Neuronal stem cell (in vitro differentiated cells): ENCODE data around the gene LASP1.

Experiments
- DNase-seq: peaks from one replicate; pipeline ENCODE4 v3.0.0-alpha.2; 2013; ENCODE audit warnings: low spot score
- H2AFZ ChIP-seq: one replicate; pipeline ENCODE4 v1.6.1; 2013; ENCODE audit warnings: mild to moderate bottlenecking, low read length, inconsistent platforms
- H2AK5ac ChIP-seq: 2 replicates; pipeline ENCODE4 v1.6.1; 2013; ENCODE audit warnings: low read depth, mild to moderate bottlenecking, inconsistent platforms, low read length, moderate library complexity, mixed read lengths
- H2BK120ac ChIP-seq: 2 replicates; pipeline ENCODE4 v1.6.1; 2013; ENCODE audit warnings: low read depth, mild to moderate bottlenecking, inconsistent platforms, low read length, moderate library complexity, mixed read lengths
- H2BK12ac ChIP-seq: one replicate; pipeline ENCODE4 v1.6.1; 2013; ENCODE audit warnings: low read length, inconsistent platforms
- H2BK15ac ChIP-seq: 2 replicates; pipeline ENCODE4 v1.6.1; 2013; ENCODE audit warnings: mild to moderate bottlenecking, low read length, inconsistent platforms, mixed read lengths
- H2BK5ac ChIP-seq: one replicate; pipeline ENCODE4 v1.6.1; 2013; ENCODE audit warnings: inconsistent platforms, mild to moderate bottlenecking, low read length, moderate library complexity
- H3K14ac ChIP-seq: one replicate; pipeline ENCODE4 v1.6.1; 2013; ENCODE audit warnings: low read length, inconsistent platforms
- H3K18ac ChIP-seq: 2 replicates; pipeline ENCODE4 v1.6.1; 2013; ENCODE audit warnings: low read length, inconsistent platforms
- H3K23ac ChIP-seq: 2 replicates; pipeline ENCODE4 v1.6.1; 2013; ENCODE audit warnings: low read depth, mild to moderate bottlenecking, mixed read lengths, low read length, inconsistent platforms; ENCODE audit not compliant: poor library complexity
- H3K27ac ChIP-seq: replicated peaks from 3 replicates; pipeline ENCODE4 v1.5.1; 2013; ENCODE audit warnings: low read length, inconsistent platforms
- H3K27me3 ChIP-seq, 3 experiments: 2 replicates each; pipeline ENCODE4 v1.6.1; 2013; ENCODE audit warnings: low read length in 3 of 3, mild to moderate bottlenecking in 2 of 3, inconsistent platforms in 1 of 3, low read depth in 1 of 3, mixed read lengths in 1 of 3, moderate library complexity in 1 of 3; ENCODE audit not compliant: control insufficient read depth in 3 of 3, insufficient read depth in 3 of 3
- H3K36me3 ChIP-seq, 2 donors: replicated peaks in 1 of 2; 2 replicates each; pipeline ENCODE4 v1.6.1; 2013; ENCODE audit warnings: low read length in 2 of 2; ENCODE audit not compliant: control insufficient read depth in 2 of 2, insufficient read depth in 2 of 2
- H3K4ac ChIP-seq: 2 replicates; pipeline ENCODE4 v1.6.1; 2013; ENCODE audit warnings: inconsistent platforms, mild to moderate bottlenecking, low read length, moderate library complexity
- H3K4me1 ChIP-seq, 2 donors: 1 replicate in 1 of 2; 2 replicates in 1 of 2; pipeline ENCODE4 v1.6.1; 2013; ENCODE audit warnings: low read length in 2 of 2, low read depth in 1 of 2; ENCODE audit not compliant: control insufficient read depth in 2 of 2, insufficient read depth in 1 of 2
- H3K4me2 ChIP-seq: one replicate; pipeline ENCODE4 v1.6.1; 2013; ENCODE audit warnings: mild to moderate bottlenecking, low read length, inconsistent platforms; ENCODE audit not compliant: insufficient read depth, poor library complexity, severe bottlenecking
- H3K4me3 ChIP-seq, 2 donors: 2 replicates each; pipeline ENCODE4 v1.5.1; 2013; ENCODE audit warnings: low read length in 2 of 2, mild to moderate bottlenecking in 2 of 2, inconsistent platforms in 1 of 2, moderate library complexity in 1 of 2
- H3K79me1 ChIP-seq: one replicate; pipeline ENCODE4 v1.6.1; 2013; ENCODE audit warnings: low read depth, mild to moderate bottlenecking, inconsistent platforms, low read length, moderate library complexity
- H3K9ac ChIP-seq: one replicate; pipeline ENCODE4 v1.6.1; 2013; ENCODE audit warnings: mild to moderate bottlenecking, low read depth, low read length, inconsistent platforms; ENCODE audit not compliant: poor library complexity
- H3K9me3 ChIP-seq, 2 donors: replicated peaks in 1 of 2; 2 replicates each; pipeline versions ENCODE3 to v1.6.1; 2013; ENCODE audit warnings: low read length in 2 of 2, mild to moderate bottlenecking in 2 of 2, inconsistent platforms in 1 of 2, low read depth in 1 of 2, mixed read lengths in 1 of 2, moderate library complexity in 1 of 2; ENCODE audit not compliant: control insufficient read depth in 2 of 2, insufficient read depth in 1 of 2
- H4K8ac ChIP-seq: one replicate; pipeline ENCODE4 v1.6.1; 2013; ENCODE audit warnings: low read depth, mild to moderate bottlenecking, inconsistent platforms, low read length, moderate library complexity
- H4K91ac ChIP-seq: one replicate; pipeline ENCODE4 v1.6.1; 2013; ENCODE audit warnings: low read length, low read depth, mild to moderate bottlenecking, inconsistent platforms; ENCODE audit not compliant: poor library complexity
- WGBS, 2 donors: extraction: QIAGEN DNeasy Blood & Tissue Kit; methylation state at CpG; one replicate each; pipeline ENCODE4 v1.1.7; 2013; ENCODE audit warnings: missing lambda C conversion rate in 2 of 2, mixed read lengths in 1 of 2; ENCODE audit not compliant: insufficient read length in 2 of 2, insufficient replicate concordance in 1 of 2; ENCODE audit errors: extremely low coverage in 2 of 2; 5-methylcytosine and 5-hydroxymethylcytosine counted together

The LASP1 gene

GRCh38 chr17:38905375-38905774 is 35.5 kb downstream of the LASP1 start:
- Histone ChIP-seq H3K18ac (no peak overlapping the region), H3K4me2 (no peak overlapping the region), H3K4me3 (no peak overlapping the region), H3K79me1 (peaks cover 4% of the 10 kb centered on the region), H3K36me3 (peaks cover 7 to 58% of the 10 kb centered on the region in 2 donors), H3K9ac (no peak overlapping the region), H3K14ac (no peak overlapping the region), H4K8ac (no peak overlapping the region), H3K9me3 (no peaks in the 10 kb centered on the region), H3K27me3 (no peaks in the 10 kb centered on the region), H2BK12ac (no peak overlapping the region), H3K27ac (no peak overlapping the region), H3K4me1 (peaks cover 4 to 17% of the 10 kb centered on the region in 2 donors), H3K23ac (no peak overlapping the region), H2BK5ac (no peak overlapping the region), H2BK120ac (no peak overlapping the region), H2BK15ac (no peak overlapping the region), H2AK5ac (no peak overlapping the region), H2AFZ (no peak overlapping the region), H3K4ac (no peak overlapping the region), H4K91ac (no peak overlapping the region)
- no CpG with 5 or more reads among the region's 10 CpGs for WGBS, 2 donors
- DNase-seq: no peak

- no CpG with 5 or more reads among the region's 7 CpGs for WGBS, 2 donors
- Histone ChIP-seq H3K4me1 (peaks cover 0 to 7% of the 10 kb centered on the region in 2 donors), H3K36me3 (peaks cover 7 to 56% of the 10 kb centered on the region in 2 donors), H2AK5ac (peak overlapping the region; percentile 29), H3K14ac (no peak overlapping the region), H3K9me3 (no peaks in the 10 kb centered on the region), H3K4me2 (no peak overlapping the region), H3K23ac (no peak overlapping the region), H2BK120ac (no peak overlapping the region), H4K91ac (no peak overlapping the region), H3K4me3 (no peak overlapping the region), H2AFZ (no peak overlapping the region), H3K27me3 (no peaks in the 10 kb centered on the region), H2BK15ac (no peak overlapping the region), H3K18ac (peak overlapping the region; percentile 80), H3K27ac (no peak overlapping the region), H4K8ac (no peak overlapping the region), H2BK12ac (no peak overlapping the region), H3K9ac (no peak overlapping the region), H3K79me1 (peaks cover 5% of the 10 kb centered on the region), H2BK5ac (no peak overlapping the region), H3K4ac (no peak overlapping the region)
- no peak for DNase-seq
These were observed 36.8 kb downstream of the LASP1 start for GRCh38 chr17:38906460-38907228.

- H2BK5ac ChIP-seq: no peak overlapping the region
- H2AK5ac ChIP-seq: peak overlapping the region; percentile 20
- H4K91ac ChIP-seq: no peak overlapping the region
- H2AFZ ChIP-seq: no peak overlapping the region
- H3K27ac ChIP-seq: no peak overlapping the region
- no CpG with 5 or more reads among the region's 15 CpGs for WGBS, 2 donors
- no peak overlapping the region for H3K4ac ChIP-seq
- H3K4me2 ChIP-seq: no peak overlapping the region
- H3K4me3 ChIP-seq: no peak overlapping the region
- peaks cover 0 to 7% of the 10 kb centered on the region in 2 donors for H3K4me1 ChIP-seq
- no peak overlapping the region for H4K8ac ChIP-seq
- no peaks in the 10 kb centered on the region for H3K9me3 ChIP-seq
- H3K23ac ChIP-seq: peak overlapping the region; percentile 78
- H3K9ac ChIP-seq: no peak overlapping the region
- no peak for DNase-seq
- no peaks in the 10 kb centered on the region for H3K27me3 ChIP-seq
- peaks cover 6% of the 10 kb centered on the region for H3K79me1 ChIP-seq
- peak overlapping the region; percentile 11 for H3K18ac ChIP-seq
- H3K14ac ChIP-seq: no peak overlapping the region
- H2BK120ac ChIP-seq: no peak overlapping the region
- H3K36me3 ChIP-seq: peaks cover 7 to 62% of the 10 kb centered on the region in 2 donors
- H2BK15ac ChIP-seq: no peak overlapping the region
- no peak overlapping the region for H2BK12ac ChIP-seq
These were observed 38.2 kb downstream of the LASP1 start for GRCh38 chr17:38907930-38908675.

DNA sequence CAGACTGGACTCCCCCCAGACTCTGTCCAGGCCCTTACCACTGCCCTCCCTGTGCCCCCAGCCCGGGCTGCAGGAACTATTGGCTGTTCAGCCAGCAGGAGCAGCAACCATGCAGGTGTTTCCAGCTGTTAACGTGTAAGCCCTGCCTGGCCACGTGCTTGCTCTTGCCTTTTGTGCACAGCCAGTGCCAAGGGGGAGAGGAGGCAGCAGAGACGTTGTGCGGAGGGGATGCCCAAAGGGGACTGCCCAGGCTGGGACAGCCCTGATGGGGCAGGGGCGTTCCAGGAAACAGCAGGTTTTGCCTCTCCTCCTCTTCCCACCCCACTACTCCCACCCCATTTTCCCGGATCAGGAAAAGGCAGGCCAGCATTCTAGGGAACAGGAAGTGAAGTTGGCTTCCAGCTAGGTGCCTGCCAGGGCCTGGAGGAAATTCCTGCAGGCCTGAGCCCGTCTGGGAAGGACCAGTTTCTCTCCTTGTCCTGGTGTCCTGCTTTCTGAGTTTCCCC is 38.9 kb downstream of the LASP1 start:
- Histone ChIP-seq H2BK120ac (no peak overlapping the region), H2BK15ac (no peak overlapping the region), H3K9ac (no peak overlapping the region), H2AFZ (no peak overlapping the region), H3K4me2 (no peak overlapping the region), H3K18ac (peak overlapping the region; percentile 11), H2BK5ac (no peak overlapping the region), H3K4me3 (no peak overlapping the region), H3K4me1 (peaks cover 0 to 7% of the 10 kb centered on the region in 2 donors), H4K91ac (no peak overlapping the region), H3K36me3 (peaks cover 6 to 60% of the 10 kb centered on the region in 2 donors), H3K14ac (no peak overlapping the region), H4K8ac (no peak overlapping the region), H3K4ac (no peak overlapping the region), H2AK5ac (peak overlapping the region; percentile 20), H3K23ac (peak overlapping the region; percentile 78), H3K79me1 (peaks cover 6% of the 10 kb centered on the region), H2BK12ac (no peak overlapping the region), H3K27ac (no peak overlapping the region), H3K9me3 (no peaks in the 10 kb centered on the region), H3K27me3 (no peaks in the 10 kb centered on the region)
- DNase-seq: no peak
- no CpG with 5 or more reads among the region's 8 CpGs for WGBS, 2 donors
